NCI-H748 (cell line): Measurements from ENCODE around the gene ZNF609.
"Not testable (repeated sequence)": the region's sequence is repeated elsewhere in the genome, so short reads cannot be mapped to it uniquely, and the experiment has no call there.

Experiments used
- DNase-seq: peaks from one replicate; lab custom pipeline; 2025; ENCODE audit not compliant: unreplicated experiment; lab: John Stamatoyannopoulos, UW

Gene ZNF609

DNA sequence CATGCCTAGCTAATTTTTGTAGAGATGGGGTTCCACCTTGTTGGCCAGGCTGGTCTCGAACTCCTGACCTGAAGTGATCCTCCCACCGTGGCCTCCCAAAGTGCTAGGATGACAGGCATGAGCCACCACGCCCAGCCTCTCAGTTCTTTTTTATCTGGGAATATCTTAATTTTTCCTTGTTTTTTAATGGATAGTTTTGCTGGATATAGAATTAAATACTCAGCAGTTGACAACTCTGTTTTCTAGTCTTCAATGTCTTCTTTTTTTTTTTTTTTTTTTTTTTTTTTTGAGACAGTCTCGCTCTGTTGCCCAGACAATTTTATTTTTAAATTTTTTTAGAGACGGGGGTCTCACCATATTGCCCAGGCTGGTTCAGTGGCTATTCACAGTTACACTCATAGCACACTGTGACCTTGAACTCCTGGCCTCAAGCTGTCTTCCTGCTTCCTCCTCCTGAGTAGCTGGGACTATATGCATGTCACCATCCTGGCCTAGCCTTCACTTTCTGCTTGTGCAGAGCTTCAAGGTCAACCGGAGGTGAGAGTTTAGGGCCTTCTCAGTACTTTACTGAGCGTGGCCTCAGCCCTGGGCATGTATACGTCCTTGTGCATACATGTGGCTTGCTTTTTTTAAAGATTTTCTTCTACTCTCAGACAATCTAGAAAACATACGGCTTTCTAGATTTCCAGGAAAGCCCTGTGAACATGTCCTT is 120.5 kb downstream of the ZNF609 start:
- no peak for DNase-seq

GRCh38 chr15:64581408-64581761 is 121.0 kb downstream of the ZNF609 start:
- DNase-seq: no peak

- no peak for DNase-seq
Measured at GRCh38 chr15:64582202-64582601, 121.8 kb downstream of the ZNF609 start.

- no peak for DNase-seq
Measured at GRCh38 chr15:64583519-64583918, 123.1 kb downstream of the ZNF609 start.

- no peak for DNase-seq
Measured at GRCh38 chr15:64583983-64584382, 123.6 kb downstream of the ZNF609 start.

DNA sequence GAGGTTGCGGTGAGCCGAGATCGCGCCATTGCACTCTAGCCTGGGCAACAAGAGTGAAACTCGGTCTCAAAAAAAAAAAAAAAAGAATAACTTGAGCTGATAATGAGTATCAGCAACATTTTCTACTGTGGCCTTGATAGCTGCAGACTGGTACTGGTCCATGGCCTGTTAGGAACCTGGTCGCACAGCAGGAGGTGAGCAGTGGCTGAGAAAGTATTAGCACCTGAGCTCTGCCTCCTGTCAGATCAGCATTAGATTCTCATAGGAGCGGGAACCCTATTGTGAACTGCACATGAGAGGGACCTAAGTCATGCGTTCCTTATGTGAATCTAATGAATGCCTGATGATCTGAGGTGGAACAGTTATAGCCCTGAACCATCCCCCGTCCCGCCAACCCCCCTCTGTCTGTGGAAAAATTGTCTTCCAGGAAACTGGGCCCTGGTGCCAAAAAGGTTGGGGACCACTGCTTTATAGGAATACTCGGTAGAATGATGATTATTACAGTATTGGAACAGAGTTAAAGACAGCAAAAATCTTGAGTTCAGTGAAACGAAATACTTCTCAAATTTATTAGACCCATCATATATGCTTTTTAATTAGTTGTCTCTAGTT is 126.0 kb downstream of the ZNF609 start:
- no peak for DNase-seq

- DNase-seq: no peak
Measured at GRCh38 chr15:64586984-64587383, 126.6 kb downstream of the ZNF609 start.

DNA sequence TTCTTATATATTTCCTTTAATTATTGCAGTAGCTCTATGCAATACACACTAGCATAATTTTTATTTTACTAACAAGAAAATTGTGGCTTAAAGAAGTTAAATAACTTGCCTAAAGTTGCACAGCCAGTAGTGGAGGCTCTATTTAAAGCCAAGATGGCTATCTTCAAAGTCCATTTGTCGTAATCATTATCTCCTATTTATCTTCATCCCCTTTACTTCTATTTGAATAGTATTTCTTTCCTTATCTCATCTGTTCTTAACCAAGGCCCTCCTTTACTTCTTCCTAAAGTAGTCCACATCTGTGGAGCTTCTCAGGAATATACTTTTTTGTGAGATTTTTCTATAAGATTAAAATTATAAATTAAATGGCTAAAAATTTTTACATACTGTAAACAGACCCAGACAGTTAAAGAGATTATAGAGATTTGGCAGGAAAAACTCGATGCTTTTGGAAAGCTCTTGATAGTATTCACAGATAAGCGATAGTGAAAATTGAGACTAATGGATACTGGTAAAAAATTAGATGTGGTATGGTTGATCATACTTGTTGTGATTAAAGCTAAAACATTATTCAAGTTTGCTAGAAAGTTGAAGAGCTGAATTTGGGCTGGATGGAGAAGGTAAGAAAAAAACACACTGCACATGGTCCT is 129.2 kb downstream of the ZNF609 start:
- no peak for DNase-seq

GRCh38 chr15:64592845-64593244 is 132.5 kb downstream of the ZNF609 start:
- DNase-seq: not testable (repeated sequence)

DNA sequence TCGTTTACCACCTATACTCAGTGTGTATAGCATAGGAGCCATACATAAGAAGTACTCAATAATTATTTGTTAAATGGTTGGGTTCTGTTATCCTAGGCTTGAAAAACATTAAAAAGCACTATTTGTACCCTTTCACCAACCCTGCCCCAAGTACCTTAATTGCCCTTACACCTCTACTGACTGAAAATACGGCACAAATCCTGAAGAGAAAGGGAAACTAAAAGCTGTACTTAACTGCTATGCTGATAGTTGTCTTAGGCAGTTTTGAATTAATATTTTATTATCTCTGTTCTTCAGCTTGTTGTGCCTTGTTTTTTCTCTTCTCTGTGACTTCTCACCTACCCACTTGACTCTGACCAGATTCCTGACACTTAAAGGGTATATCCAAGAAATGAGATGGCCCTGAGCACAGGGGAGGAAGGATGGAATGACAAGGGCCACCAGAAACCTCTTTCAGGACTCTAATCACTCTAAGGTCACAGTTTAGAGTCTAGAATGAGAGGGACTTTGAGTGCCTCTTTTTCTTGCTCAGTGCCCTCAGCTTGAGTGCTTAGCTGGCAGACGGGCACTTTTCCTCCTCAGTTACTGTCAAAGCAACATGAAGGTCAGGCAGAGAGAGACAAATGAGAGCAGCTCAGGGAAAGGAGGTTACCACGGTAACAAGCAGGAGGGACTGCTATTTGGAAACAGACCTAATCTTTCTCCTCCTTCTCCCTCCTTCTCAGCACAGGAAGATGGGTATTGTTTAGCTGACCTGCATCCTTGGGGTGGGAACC is 136.5 kb downstream of the ZNF609 start:
- DNase-seq: peak; percentile 70

DNA sequence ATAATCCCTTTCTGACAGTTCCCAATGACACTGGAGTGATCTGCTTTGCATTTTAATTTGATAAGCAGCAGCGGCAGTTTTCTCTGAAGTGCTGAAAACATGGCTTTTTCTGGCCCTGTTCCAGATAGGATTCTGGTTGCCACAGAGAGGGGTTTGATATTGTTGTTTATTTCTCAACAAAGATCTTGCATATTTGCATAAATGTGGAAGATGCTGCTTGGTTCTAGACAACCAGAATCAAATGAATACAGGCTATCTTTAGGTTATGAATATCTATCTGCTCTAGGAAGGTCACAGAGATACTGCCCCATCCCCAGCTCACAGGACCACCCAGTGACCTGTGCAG is 137.1 kb downstream of the ZNF609 start:
- DNase-seq: peak; percentile 70

GRCh38 chr15:64599226-64599625 is 138.8 kb downstream of the ZNF609 start:
- DNase-seq: no peak

- no peak for DNase-seq
Measured at GRCh38 chr15:64599716-64600115, 139.3 kb downstream of the ZNF609 start.

DNA sequence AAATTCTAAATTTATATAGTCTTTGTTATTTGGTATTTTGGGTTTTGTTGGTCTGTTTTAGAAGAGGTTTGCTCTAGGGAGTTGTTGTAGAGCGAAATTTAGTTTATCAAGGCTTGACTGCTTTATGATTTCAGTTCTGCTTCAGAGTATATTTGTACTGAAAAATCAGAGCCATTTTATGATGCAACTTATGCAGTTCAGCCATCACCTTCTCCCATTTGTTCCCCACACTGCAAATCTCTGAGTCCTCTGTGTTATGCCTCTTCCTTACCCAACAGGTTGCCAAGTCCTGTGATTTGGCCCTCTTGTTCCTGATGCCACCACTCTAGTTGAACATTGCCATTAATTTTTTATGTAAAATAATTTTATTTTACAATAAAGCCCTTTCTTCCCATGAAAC is 140.4 kb downstream of the ZNF609 start:
- no peak for DNase-seq

DNA sequence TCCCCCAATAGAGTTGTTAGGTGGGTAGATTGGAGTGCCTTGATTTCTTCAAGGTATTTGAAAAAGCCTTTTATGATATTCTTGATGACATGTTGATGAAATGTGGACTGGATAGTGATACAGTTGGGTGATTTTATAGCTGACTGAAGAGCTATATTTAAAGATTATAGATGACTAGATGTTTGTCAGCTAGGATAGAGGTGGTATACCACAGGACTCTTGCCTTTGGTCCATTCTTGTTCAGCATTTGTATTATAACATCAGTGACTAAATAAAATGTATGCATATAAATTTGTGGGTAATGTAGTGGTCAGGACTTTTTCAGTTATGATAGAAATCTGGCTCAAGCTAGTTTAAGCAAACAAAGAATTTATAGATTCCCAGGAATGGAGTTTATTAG is 143.9 kb downstream of the ZNF609 start:
- no peak for DNase-seq

DNA sequence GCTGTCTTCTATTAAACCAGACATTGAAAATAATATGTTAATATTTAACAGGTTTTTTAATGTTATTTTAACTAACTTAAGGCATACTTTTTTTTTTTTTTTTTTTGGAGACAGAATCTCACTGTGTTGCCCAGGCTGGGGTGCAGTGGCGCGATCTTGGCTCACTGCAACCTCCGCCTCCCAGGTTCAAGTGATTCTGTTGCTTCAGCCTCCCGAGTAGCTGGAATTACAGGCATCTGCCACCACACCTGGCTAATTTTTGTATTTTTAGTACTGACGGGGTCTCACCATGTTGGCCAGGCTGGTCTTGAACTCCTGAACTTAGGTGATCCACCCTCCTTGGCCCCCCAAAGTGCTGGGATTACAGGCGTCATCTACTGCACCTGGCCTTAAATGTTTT is 147.0 kb downstream of the ZNF609 start:
- not testable (repeated sequence) for DNase-seq

DNA sequence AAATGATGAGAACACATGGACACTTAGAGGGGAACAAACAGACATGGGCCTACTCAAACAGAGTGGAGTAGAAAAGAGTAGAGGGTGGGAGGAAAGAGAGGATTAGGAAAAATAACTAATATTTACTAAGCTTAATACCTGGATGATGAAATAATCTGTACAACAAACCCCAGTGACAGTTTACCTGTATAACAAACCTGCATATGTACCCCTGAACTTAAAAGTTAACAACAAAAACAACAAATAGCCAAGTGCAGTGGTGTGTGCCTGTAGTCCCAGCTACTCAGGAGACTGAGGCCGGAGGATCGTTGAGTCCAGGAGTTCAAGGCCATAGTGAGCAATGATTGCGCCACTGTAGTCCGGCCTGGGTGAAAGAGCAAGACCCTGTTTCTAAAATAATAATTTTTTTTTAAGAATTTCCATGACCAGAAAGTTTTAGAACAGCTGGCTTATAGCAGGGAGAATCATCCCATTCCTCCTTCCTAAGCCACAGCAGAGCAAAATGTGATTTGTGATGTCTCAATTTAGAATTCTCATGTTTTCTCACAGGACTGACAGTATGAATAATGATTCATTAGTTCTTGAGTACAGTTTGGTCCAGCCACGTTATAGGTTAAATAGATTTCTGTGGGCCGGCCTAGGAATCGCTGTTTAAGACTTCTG is 150.0 kb downstream of the ZNF609 start:
- DNase-seq: no peak

- DNase-seq: no peak
Measured at GRCh38 chr15:64611085-64611725, 150.8 kb downstream of the ZNF609 start.

DNA sequence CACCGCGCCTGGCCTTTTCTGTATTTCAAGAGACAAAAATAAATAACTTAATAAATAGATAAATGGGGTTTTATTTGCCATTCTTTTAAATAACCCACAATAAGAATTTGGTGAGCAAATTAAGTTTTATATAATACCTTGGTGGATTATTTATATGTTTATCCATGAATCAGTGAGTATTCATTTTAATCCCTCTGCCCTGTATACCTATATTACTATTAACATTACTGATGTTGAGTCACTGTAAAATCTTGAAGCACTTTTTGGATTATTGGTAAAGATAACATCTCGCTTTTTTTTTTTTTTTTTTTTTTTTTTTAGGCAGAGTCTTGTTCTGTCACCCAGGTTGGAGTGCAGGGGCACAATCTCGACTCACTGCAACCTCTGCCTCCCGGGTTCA is 154.1 kb downstream of the ZNF609 start:
- DNase-seq: no peak

DNA sequence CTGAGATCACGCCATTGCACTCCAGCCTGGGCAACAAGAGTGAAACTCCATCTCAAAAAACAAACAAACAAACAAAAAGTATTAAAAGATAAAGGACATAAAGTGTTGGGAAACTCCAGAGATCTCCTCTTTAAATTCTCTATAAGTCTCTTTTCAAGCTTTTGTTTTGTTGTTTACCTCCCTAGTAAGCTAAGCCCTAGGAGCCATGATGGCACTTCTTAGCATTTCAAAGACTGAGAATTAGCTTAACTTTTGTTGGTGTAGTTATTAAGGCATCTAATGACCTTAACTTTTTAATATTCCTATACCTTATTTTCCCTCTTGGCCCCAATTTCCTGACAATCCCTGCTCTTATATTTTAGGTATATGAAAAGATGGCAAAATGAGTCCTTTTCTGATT is 157.3 kb downstream of the ZNF609 start:
- no peak for DNase-seq

- no peak for DNase-seq
Measured at GRCh38 chr15:64618138-64618537, 157.8 kb downstream of the ZNF609 start.
